Bronchial epithelial cell (primary cell): ENCODE measurements around the gene CCDC124. TPM values are rescaled to one million over a fixed set of nuclear protein-coding genes. Genes with fewer than 3 reads are reported as not detected.

Experiments used
- DNase-seq: peaks from one replicate; pipeline ENCODE4 v3.0.0-alpha.2; 2010; ENCODE audit warnings: low read depth
- FAIRE-seq: peaks from 2 replicates; lab custom pipeline; 2011; peaks lifted over from hg19 to GRCh38; lab: Jason Lieb, UNC
- H3K27me3 ChIP-seq: 2 replicates; pipeline ENCODE4 v1.5.1; 2011; ENCODE audit warnings: low read length; ENCODE audit not compliant: control insufficient read depth, insufficient read depth
- H3K36me3 ChIP-seq: 2 replicates; pipeline ENCODE4 v1.5.1; 2011; ENCODE audit warnings: low read length; ENCODE audit not compliant: control insufficient read depth, insufficient read depth
- H3K4me3 ChIP-seq: 2 replicates; pipeline ENCODE4 v1.5.1; 2011; ENCODE audit warnings: mild to moderate bottlenecking, low read depth, low read length, control low read depth
- total RNA-seq: library from RNA; depleted of rRNA; stranded (reverse); fragments of >200 nt; gene quantifications from 2 replicates; pipeline ENCODE4 v1.2.1, GENCODE V29; 2014
- TF ChIP-seq, protein P1 (sequence below): IDR thresholded peaks from 2 replicates; pipeline ENCODE4 v1.5.1; 2011; ENCODE audit warnings: mild to moderate bottlenecking, moderate library complexity, low read length, control low read depth, inconsistent platforms; ENCODE audit not compliant: insufficient read depth, severe bottlenecking

The CCDC124 gene
- total RNA-seq, 1 donor from 2014 or later: 37.9 TPM

DNA sequence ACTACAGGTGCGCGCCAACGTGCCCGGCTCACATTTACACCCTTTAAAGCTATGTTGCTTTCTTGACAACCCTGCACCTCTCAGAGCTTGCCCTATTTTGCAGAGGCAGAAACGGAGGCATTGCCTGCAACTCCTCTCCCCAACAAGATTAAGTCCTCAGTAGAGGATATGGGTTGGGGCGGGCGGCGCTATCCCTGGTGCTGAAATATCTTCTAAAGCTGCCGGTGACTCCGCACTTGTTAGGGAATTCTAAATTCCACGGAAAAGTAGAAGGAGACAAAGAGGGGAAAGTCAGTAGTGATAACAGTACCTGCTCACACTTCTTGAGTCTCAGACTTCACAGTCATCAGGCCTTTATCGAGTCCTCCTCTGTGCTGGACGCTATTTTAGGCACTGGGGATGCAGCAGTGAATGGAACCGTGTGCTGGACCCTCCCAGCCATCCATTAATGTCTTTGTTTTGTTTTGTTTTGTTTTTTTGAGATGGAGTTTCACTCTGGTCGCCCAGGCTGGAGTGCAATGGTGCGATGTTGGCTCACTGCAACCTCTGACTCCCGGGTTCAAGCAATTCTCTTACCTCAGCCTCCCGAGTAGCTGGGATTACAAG lies 43.1 kb upstream of the CCDC124 start:
- FAIRE-seq (peak; percentile 50), DNase-seq (peak; percentile 17)
- TF ChIP-seq, protein P1, sequence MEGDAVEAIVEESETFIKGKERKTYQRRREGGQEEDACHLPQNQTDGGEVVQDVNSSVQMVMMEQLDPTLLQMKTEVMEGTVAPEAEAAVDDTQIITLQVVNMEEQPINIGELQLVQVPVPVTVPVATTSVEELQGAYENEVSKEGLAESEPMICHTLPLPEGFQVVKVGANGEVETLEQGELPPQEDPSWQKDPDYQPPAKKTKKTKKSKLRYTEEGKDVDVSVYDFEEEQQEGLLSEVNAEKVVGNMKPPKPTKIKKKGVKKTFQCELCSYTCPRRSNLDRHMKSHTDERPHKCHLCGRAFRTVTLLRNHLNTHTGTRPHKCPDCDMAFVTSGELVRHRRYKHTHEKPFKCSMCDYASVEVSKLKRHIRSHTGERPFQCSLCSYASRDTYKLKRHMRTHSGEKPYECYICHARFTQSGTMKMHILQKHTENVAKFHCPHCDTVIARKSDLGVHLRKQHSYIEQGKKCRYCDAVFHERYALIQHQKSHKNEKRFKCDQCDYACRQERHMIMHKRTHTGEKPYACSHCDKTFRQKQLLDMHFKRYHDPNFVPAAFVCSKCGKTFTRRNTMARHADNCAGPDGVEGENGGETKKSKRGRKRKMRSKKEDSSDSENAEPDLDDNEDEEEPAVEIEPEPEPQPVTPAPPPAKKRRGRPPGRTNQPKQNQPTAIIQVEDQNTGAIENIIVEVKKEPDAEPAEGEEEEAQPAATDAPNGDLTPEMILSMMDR: no peak
- Histone ChIP-seq H3K4me3 (no peak overlapping the region), H3K27me3 (no peaks in the 10 kb centered on the region), H3K36me3 (no peaks in the 10 kb centered on the region)

DNA sequence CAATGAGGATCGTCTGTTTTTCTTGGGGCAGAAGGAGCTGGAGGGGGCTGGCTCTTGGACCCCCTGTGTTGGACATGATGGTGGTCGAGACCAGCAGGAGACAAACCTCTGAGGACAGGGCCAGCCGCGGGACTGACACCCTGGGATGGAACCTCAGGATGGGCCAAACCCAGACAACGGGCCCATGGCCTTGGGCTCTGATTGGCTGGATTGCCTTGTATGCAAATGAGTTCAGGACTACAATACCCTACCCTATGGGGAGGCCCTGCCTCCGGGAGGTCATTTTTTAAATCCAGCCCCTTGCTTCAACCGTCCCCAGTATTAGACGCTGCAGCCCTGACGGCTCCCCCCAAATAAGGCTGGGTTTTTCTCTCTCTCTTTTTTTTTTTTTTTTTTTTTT lies 39.0 kb upstream of the CCDC124 start:
- Histone ChIP-seq H3K36me3 (no peaks in the 10 kb centered on the region), H3K4me3 (no peak overlapping the region), H3K27me3 (no peaks in the 10 kb centered on the region)
- no peak for DNase-seq
- TF ChIP-seq, protein P1: no peak
- no peak for FAIRE-seq

DNA sequence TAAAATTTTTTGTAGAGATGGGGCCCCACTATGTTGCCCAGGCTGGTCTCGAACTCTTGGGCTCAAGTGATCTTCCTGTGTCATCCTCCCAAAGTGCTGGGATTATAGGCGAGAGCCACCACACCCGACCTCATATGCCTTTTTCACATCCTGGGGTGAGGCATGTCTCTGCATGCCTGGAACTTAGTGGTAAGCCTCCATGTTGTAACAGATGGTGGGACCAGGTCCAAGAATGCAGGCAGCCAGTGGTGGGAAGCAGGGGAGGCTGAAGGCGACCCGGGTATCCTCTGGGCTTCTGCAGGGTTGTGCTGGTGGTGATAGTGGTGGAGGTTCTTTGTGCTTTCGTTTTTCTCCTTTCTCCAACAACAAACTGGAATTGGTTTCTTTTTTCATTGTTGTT lies 30.1 kb upstream of the CCDC124 start:
- Histone ChIP-seq H3K36me3 (no peaks in the 10 kb centered on the region), H3K4me3 (no peak overlapping the region), H3K27me3 (no peaks in the 10 kb centered on the region)
- FAIRE-seq (no peak), DNase-seq (peak; percentile 67)
- TF ChIP-seq, protein P1: no peak

DNA sequence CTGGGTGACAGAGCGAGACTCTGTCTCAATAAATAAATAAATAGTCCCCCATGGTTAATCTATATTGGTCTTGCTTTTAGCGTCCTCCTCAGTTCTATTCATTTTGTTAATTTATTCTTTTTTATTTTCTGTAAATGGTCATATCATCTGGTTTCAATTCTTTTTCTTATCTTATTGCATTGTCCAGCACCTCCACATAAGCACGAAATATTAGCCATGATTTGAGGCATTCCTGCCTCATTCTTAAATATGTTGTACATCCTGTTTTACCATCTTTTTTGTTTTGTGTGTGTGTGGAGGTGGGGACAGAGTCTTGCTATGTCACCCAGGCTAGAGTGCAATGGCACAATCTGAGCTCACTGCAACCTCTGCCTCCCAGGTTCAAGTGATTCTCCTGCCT lies 24.6 kb upstream of the CCDC124 start:
- no peak for DNase-seq

DNA sequence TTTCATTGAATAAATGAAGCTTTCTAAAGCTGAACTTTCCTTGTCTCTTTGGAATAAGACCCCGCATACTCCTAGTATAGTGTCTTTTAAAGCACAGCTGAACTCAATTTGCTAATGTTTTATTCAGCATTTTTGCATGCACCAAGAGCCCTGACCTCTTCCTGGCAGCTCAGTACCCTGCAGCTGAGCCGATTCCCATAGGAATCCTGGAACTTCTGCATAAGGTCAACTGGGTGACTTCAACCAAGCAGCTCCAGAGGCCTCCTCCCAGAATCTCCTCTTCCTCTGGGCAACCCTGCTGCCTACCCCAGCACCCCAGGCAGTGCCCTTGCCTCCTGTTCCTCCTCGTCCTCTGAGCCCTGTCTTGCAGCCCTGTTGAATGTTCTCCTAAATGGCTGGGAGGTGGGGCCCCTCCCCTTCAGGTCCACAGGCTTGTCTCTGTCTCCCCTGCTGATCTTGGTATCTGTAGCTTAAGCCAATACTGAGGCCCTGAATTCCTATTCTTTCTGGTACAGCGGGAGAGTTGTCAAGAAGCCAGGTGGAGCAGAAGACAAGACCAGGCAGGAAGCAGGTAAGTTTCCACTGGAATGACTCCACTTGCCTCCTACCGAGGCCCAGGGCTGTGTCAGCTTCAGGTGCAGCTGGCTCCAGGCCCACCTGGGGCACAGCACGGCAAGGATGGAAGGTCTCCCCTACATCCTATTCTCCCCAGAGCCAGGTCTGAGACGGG lies 23.6 kb upstream of the CCDC124 start:
- Histone ChIP-seq H3K36me3 (no peaks in the 10 kb centered on the region), H3K4me3 (no peak overlapping the region), H3K27me3 (no peaks in the 10 kb centered on the region)
- DNase-seq (peak; percentile 26), FAIRE-seq (no peak)
- TF ChIP-seq, protein P1: no peak

More for the DNA sequence above, 24.6 kb upstream of the CCDC124 start:
- TF ChIP-seq, protein P1: no peak
- no peak overlapping the region for H3K4me3 ChIP-seq
- no peak for FAIRE-seq
- H3K36me3 ChIP-seq: no peaks in the 10 kb centered on the region
- no peaks in the 10 kb centered on the region for H3K27me3 ChIP-seq
